ENCODE results near the gene RBL2.

Gene RBL2

DNA sequence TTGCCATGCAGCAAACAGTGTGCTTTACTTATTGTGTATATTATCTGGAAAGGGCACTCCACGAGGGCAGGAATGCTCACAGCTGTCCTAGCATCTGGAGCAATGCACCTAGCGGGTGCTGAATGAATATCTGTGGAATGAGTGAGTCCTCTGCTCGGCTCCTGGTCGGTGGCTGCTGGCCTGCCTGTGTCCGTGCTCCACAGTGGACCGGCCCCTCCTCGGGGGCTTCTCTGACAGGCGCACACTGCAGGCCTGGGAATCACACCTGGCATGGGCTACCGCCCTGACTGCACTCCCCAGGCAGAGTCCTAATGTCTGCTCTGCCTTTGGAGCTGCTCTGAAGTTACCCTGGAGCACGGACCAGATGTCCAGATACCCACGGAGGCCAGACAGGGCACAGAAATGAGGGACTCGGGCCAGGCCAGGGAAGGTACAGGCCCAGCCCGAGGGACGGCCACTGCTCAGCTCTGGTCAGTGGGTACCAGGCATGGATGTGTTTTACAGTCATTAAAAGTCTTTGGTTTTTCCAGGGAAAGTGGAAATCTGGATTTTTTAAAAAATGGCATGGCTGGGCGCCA is 89.8 kb downstream of the RBL2 start:
- Histone ChIP-seq H3K79me2 (no peaks in the 10 kb centered on the region), H3K4me1 (no peaks in the 10 kb centered on the region), H3K4me2 (ENCODE audit: low read length) (no peak overlapping the region), H3K27ac (no peak overlapping the region), H3K9ac (no peak overlapping the region), H2AFZ (no peak overlapping the region), H3K9me3 (ENCODE audit: control insufficient read depth, low read length) (no peaks in the 10 kb centered on the region), H3K27me3 (ENCODE audit: control insufficient read depth, insufficient read depth, low read length) (no peaks in the 10 kb centered on the region), H3K4me3 (ENCODE audit: low read depth, low read length) (no peak overlapping the region), H3K36me3 (ENCODE audit: control insufficient read depth, insufficient read depth, low read length) (no peaks in the 10 kb centered on the region)
- TF ChIP-seq, protein P1, sequence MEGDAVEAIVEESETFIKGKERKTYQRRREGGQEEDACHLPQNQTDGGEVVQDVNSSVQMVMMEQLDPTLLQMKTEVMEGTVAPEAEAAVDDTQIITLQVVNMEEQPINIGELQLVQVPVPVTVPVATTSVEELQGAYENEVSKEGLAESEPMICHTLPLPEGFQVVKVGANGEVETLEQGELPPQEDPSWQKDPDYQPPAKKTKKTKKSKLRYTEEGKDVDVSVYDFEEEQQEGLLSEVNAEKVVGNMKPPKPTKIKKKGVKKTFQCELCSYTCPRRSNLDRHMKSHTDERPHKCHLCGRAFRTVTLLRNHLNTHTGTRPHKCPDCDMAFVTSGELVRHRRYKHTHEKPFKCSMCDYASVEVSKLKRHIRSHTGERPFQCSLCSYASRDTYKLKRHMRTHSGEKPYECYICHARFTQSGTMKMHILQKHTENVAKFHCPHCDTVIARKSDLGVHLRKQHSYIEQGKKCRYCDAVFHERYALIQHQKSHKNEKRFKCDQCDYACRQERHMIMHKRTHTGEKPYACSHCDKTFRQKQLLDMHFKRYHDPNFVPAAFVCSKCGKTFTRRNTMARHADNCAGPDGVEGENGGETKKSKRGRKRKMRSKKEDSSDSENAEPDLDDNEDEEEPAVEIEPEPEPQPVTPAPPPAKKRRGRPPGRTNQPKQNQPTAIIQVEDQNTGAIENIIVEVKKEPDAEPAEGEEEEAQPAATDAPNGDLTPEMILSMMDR (IDR thresholded peaks at IDR 0.05), result no peak

DNA sequence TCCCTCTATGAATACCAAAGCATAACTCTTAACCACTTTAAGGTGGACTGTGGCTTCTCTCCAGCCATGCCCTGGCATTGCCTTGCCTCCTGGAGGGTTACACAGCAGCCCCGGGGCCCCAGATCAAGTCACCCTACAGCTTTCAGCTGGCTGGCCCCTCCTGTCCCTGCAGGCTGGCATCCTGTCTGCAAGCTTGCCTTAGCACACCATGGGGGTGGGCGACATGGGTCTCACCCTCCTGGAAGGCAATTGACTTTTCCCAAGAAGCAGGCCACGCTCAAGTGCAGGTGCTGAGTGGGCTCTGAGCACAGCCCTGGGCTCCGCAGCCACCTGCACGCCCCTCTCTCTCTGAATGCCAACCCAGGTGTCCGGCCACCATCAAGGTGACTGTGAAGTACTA is 94.5 kb downstream of the RBL2 start:
- no peaks in the 10 kb centered on the region for H3K9me3 ChIP-seq (ENCODE audit: control insufficient read depth, low read length)
- H3K4me1 ChIP-seq, result no peaks in the 10 kb centered on the region
- H3K27ac ChIP-seq, result no peak overlapping the region

DNA sequence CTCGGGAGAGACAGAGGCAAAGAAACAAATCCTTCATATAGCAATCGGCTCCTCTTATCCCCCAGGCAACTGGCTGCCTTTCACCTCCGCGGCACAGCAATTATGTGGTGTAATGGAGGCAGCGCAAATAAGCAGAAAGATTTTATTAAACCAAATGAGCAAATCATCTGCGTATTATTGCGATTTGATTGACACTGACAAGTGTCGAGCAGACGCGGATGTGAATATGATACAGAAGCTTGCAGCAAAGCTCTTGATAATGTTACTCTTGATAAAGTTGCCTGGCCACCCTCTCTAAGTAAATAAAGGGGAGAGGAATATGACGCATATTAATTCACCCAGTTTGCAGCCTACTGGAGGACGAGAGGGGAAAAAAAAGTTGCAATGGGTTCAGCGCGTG is 95.2 kb downstream of the RBL2 start:
- H3K36me3 ChIP-seq (ENCODE audit: control insufficient read depth, insufficient read depth, low read length), result no peaks in the 10 kb centered on the region
- no peak overlapping the region for H3K4me2 ChIP-seq (ENCODE audit: low read length)
- no peak overlapping the region for H3K9ac ChIP-seq
- H3K4me3 ChIP-seq (ENCODE audit: low read depth, low read length), result no peak overlapping the region
- H3K27ac ChIP-seq, result no peak overlapping the region
- H2AFZ ChIP-seq, result no peak overlapping the region
- H3K27me3 ChIP-seq (ENCODE audit: control insufficient read depth, insufficient read depth, low read length), result no peaks in the 10 kb centered on the region
- no peaks in the 10 kb centered on the region for H3K4me1 ChIP-seq
- TF ChIP-seq, protein P1 (IDR thresholded peaks at IDR 0.05), result no peak
- H3K79me2 ChIP-seq, result no peaks in the 10 kb centered on the region
- H3K9me3 ChIP-seq (ENCODE audit: control insufficient read depth, low read length), result no peaks in the 10 kb centered on the region

More for the DNA sequence above, 94.5 kb downstream of the RBL2 start:
- TF ChIP-seq, protein P1 (IDR thresholded peaks at IDR 0.05), result no peak
- Histone ChIP-seq H2AFZ (no peak overlapping the region), H3K79me2 (no peaks in the 10 kb centered on the region), H3K9ac (no peak overlapping the region), H3K36me3 (ENCODE audit: control insufficient read depth, insufficient read depth, low read length) (no peaks in the 10 kb centered on the region), H3K4me2 (ENCODE audit: low read length) (no peak overlapping the region), H3K27me3 (ENCODE audit: control insufficient read depth, insufficient read depth, low read length) (no peaks in the 10 kb centered on the region), H3K4me3 (ENCODE audit: low read depth, low read length) (no peak overlapping the region)

DNA sequence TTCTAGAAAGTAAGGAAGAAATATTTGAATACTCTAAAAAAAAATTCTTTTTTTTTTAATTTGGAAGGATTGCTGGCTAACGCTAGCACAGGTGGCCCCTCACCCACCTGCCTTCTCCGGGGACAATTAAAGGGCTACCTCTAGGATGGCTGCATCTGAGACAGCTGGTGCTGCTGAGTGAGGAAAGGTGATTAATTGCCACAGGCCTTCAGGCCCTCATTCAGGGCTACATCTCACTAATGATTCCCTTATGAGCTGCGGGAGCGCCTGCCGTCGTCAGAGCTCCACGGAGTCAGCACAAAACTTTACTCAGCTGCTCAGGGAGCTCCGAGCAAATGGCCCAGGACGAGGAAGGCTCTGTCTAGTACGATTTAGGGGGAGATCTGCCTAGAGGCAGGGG is 95.8 kb downstream of the RBL2 start:
- Histone ChIP-seq H3K4me3 (ENCODE audit: low read depth, low read length) (no peak overlapping the region), H3K4me1 (no peaks in the 10 kb centered on the region), H3K27me3 (ENCODE audit: control insufficient read depth, insufficient read depth, low read length) (no peaks in the 10 kb centered on the region), H3K9ac (no peak overlapping the region), H3K9me3 (ENCODE audit: control insufficient read depth, low read length) (no peaks in the 10 kb centered on the region), H3K27ac (no peak overlapping the region), H2AFZ (no peak overlapping the region), H3K4me2 (ENCODE audit: low read length) (no peak overlapping the region), H3K36me3 (ENCODE audit: control insufficient read depth, insufficient read depth, low read length) (no peaks in the 10 kb centered on the region), H3K79me2 (no peaks in the 10 kb centered on the region)
- TF ChIP-seq, protein P1 (IDR thresholded peaks at IDR 0.05), result no peak

DNA sequence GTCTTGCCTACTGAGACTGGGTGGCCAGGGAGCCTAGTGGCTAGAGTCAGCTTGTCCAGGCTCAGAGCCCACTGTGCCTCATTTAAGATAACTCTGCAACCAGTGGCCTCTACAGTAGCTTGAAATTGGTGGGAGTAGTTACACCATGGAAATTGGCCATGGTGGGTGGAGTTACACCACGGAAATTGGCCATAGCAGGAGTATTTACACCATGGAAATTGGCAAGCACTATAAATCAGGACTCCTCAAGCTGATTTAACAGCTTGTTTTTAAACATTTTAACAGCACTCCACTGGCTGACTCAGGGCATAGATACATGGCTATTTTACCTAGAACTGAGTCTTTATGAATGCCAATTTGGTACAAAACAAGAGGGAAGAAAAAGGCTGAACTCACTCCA is 96.5 kb downstream of the RBL2 start:
- no peak overlapping the region for H3K9ac ChIP-seq
- H3K36me3 ChIP-seq (ENCODE audit: control insufficient read depth, insufficient read depth, low read length), result no peaks in the 10 kb centered on the region
- H2AFZ ChIP-seq, result no peak overlapping the region
- H3K4me3 ChIP-seq (ENCODE audit: low read depth, low read length), result no peak overlapping the region
- H3K79me2 ChIP-seq, result no peaks in the 10 kb centered on the region
- H3K4me2 ChIP-seq (ENCODE audit: low read length), result no peak overlapping the region
- TF ChIP-seq, protein P1 (IDR thresholded peaks at IDR 0.05), result no peak
- H3K27me3 ChIP-seq (ENCODE audit: control insufficient read depth, insufficient read depth, low read length), result no peaks in the 10 kb centered on the region
- H3K27ac ChIP-seq, result no peak overlapping the region
- no peaks in the 10 kb centered on the region for H3K4me1 ChIP-seq
- no peaks in the 10 kb centered on the region for H3K9me3 ChIP-seq (ENCODE audit: control insufficient read depth, low read length)

All from parathyroid adenoma (tissue), 2 donors.